Fibroblast of skin of back (primary cell): ENCODE measurements around the gene HMG20B.

Source experiments
- DNase-seq: peaks from one replicate; pipeline ENCODE4 v3.0.0-alpha.2; 2013

Gene HMG20B

DNA sequence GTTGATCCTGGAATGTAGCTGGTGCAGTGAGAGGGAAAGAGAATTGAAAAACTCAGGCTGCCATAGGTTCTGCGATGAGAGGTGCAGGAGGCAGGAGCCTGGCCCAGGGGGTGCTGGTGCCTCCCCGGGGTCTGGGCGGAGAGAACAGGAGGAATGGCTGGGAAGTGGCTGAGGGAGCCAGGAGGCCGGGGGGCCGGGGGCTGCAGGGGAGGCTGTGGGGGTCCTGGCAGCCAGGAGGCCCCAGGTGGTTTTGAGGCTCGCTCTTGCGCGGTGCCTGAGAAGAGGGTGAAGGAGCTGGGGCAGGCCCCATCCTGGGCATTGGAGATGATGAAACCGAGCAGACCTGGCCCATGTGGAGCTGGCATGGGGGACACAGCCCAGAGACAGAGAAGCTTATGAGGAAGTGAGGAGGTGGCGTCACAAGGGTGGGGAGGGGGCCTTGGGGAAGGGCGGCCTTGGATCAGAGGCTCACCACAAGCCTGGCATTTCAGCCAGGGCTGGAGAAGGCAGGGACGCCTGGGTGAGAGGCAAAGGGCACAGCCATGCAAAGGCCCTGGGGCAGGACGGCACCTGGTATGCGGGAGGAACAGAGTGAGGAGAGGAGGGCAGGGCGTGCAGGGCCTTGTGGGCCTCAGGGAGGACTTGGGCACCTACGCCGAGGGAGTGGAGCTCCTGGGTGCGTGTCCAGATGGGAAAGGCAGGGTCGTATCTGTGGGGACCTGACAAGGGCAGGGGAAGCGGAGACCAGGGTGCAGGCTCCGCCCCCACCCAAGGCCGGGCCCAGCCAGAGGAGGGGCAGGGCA, 35.1 kb upstream of the HMG20B start:
- no peak for DNase-seq

DNA sequence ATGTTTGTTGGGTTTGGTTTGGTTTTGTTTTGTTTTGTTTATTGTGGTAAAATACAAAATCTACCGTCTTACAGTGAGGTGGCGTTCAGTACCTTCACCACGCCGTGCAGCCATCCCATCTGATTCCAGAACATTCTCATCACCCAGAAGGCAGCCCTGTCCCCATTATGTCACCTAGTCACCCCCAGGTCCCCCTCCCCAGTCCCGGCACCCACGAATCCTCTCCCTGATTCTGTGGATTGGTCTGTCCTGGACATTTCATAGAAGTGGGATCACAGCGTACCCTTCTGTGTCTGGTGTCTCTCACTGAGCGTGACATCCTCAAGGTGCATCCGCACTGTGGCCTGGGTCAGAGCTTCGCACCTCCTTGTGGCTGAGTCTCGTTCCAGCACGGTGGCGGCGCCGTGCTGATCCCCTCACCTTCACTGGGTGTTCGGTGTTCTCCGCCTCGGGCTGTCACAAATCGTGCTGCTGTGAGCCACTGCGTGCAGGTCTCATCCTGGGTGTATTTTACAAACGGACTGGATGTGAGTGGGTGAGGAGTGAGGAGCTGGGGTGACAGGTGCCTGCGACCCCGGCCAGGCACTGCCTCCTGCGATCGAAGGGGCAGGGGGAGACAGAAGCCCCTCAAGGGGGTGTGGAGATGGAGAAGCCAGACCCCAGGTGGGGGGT, 34.4 kb upstream of the HMG20B start:
- DNase-seq: no peak

GRCh38 chr19:3538965-3539755, 33.6 kb upstream of the HMG20B start, which contains the start of gene TEKTIP1:
Gene TEKTIP1 (plus strand): TSS chr19:3539174. CDS start chr19:3539178, 4 bp downstream.
- no peak for DNase-seq

DNA sequence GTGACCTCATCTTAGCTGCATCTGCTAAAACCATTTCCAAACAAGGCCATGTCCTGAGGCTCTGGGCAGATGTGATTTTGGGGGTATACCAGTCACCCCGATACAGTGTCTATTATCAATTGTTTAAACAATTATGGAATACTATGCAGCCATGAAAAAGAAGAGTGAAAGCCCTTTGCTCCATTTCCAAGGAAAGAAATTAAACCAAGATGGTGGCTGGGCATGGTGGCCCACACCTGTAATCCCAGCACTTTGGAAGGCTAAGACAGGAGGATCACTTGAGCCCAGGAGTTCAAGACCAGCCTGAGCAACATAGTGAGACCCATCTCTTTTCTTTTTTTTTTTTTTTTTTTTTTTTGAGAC, 33.0 kb upstream of the HMG20B start:
- DNase-seq: no peak

DNA sequence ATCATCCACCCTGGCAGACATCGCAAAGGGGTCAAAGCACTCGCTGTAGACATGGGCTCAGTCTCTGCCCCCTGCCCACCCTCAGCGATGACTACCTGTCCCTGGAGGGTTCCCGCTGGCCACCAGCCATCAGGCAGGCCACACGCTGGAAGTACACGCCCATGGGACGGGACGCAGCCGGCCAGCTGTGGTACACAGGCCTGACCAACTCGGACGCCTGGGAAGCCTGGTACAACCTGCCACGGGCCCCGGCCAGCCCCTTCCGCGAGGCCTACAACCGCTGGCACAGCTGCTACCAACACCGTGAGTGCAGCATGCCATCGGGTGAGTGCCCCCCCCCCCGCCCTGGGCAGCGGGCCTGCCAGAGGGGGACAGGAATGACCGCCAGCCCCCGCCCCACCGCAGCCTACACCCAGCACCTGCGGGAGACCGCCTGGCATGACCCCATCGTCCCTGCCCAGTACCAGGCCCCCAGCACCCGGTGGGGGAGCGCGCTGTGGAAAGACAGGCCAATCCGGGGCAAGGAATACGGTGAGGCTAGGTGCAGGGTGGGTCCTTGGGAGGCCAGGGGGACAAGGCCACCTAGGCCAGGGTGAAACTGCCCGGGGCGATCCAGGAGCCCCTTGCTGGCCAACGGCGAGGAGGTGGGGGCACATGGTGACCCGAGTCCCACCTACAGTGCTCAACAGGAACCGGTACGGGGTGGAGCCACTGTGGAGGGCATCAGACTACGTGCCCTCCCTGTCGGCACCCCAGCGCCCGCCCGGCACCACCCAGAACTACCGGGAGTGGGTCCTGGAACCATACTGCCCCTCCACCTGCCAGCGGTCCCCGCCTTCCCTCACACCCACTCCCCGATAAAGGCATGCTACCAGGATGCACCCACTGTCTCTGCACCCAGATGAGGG, 29.3 kb upstream of the HMG20B start:
- DNase-seq: no peak

DNA sequence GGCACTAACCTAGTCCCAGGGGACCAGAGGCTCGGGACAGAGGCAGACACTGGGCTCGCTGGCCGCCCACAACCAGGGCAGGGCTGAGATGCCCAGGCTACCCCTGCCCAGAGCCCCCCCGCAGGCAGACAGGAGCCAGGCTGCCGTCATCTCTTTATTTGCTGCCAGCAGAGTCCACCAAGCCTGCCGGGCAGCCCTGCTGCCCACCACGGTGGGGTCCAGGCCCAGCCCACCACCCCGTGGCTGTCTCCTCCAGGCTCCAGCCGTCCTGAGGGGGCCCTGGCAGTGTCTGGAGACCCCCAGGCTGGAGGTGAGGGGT, 28.7 kb upstream of the HMG20B start:
- no peak for DNase-seq

DNA sequence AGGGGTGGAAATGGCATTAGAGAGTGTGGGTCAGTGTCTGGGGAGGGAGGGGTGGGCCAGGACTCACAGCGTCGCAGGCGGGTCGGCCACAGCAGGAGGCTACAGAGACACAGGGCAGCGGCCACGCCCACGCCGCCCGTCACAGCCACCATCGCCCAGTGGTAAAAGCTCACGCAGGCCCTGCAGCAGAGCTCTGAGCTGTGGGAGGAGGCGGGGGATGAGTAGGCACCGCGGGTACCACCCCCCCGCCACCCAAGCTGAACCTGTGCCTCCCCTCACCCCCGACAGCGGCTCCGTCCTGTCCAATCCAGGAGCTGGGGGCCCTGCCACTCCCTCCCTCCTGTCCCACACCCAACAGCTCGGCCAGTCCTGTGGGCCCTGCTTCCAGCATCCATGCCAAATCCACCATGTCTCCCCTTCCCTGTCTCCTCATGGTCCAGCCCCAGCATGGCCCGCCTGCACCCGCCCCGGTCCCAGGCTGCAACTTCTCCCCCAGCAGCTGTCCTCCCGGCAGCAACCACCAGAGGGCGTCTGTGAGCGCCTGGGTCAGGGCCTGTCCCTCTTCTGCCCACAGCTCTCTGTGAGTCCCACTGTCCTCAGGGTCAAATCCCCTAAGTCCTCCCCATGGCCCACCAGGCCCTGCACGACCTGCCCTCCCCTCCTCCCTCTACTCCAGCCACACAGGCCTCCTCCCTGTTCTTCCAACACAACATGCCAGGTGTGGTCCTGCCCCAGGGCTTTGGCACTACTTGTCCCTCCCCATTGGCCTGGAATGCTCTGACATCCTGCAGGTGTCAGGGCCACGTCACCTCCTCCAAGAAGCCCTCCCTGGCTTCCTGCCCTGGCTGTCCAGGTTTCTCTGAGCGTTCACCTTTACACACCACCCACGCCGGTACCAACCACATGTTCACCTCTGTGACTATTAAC, 27.7 kb upstream of the HMG20B start:
- DNase-seq: peak; percentile 53

DNA sequence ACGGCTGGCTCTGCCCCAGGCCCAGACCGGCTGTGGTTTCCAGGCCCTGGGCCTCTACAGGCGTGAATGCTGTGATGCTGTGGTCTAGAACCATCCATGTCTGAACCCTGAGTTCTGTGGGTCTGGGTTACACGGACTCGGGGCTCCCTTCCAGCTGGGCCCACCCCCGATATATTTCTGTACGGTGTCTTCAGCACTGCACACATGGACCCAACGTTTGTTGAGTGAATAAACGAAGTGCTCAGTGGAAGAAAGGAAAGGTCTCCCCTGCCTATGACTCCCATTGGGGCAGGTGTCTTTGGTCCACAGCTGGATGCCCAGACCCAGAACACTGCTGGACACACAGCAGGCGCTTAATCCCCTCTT, 27.1 kb upstream of the HMG20B start:
- DNase-seq: no peak

GRCh38 chr19:3546119-3546518, 26.6 kb upstream of the HMG20B start:
- DNase-seq: no peak

GRCh38 chr19:3547301-3547731, 25.4 kb upstream of the HMG20B start:
- DNase-seq: no peak

DNA sequence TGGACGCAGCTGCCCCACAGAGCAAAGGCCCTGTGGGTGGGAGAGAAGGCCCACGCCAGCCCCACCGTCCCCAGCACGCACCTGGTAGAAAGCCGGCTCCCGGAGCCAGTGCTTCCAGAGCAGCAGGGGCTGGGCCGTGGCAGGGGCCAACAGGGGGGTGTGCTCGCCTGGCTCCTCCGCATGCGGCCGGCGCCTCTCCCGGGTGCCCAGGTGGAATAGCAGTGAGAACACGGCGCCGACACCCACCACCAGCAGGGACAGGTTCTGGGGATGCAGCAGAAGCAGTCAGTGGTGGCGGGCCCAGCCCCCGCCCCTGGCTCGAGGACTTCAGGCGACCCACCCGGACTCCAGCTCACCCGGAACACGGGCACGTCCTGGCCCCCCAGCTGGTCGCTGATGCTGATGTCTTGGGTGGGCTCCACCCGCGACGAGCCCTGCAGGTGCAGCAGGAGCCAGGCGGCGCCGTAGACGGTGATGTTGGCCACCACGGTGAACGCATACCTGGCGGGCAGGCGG, 24.9 kb upstream of the HMG20B start:
- DNase-seq: no peak

DNA sequence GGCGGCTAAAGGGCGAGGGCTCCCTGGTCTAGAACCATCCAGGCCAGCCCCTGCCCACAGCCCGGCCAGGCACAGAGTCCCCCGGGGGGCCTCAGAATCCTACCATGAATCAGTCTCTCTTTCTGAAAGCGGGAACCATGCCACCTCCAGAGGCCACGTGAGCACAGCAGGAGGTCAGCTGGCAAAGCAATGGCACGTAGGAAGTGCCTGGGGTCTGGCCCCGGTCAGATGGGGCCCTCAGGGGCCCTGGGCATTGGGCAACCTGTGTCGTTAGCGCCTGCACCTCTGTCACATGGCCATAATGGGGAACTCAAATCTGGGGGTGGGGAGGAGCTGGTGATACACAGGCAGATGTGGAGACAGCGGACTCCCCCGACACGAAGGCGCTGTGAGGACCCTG, 24.1 kb upstream of the HMG20B start:
- no peak for DNase-seq

- no peak for DNase-seq
Observed at GRCh38 chr19:3549816-3550215, 22.9 kb upstream of the HMG20B start.

- DNase-seq: no peak
Observed at GRCh38 chr19:3550947-3551791, 21.6 kb upstream of the HMG20B start.

DNA sequence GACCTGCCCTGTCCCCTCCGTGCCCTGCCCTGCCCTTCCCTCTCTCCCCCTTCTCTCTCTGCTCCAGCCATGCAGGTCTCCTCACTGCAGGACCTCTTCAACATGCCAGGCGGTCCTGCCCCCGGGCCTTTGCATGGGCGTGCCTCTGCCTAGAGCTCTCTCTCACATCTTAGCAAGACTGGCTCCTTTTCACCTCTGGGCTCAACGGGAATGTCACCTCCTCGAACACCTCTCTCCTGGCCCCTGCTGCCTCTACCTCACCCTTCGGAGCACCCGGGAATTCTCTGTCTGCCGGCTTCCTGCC, 21.0 kb upstream of the HMG20B start:
- DNase-seq: no peak

DNA sequence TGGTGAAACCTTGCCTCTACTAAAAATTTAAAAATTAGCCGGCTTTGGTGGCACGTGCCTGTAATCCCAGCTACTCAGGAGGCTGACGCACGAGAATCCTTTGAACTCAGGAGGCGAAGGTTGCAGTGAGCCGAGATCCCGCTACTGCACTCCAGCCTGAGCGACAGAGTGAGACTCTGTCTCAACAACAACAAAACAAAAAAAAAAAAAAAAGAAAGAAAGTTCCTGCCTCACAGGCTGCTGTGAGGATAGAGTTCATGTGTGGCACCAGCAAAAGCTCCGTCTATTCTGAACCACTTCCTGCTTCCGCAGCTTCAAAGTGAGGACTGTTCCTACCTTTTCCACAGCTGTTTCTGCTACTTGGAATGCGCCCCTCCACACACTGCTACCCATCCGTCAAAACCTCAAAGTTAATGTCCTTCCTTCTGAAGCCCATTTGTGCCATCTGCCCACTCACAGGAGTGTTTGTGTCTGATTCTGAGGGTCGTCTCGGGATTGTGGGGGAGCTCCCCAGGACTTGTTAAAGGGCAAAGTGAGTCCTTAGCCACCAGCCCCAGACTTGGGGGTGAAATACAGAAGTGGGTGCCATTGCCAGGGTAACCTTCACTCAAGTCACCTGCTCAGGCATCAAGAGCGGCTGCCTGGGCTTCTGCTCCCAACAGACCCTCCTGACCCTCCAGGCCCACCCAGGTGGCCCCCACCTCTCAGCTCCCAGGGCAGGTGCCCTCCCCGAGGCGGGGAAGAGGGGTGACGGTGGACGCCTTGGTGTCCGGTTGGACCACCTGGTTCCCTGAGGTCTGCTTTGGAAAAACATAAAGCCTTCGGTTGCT, 18.3 kb upstream of the HMG20B start:
- DNase-seq: no peak

DNA sequence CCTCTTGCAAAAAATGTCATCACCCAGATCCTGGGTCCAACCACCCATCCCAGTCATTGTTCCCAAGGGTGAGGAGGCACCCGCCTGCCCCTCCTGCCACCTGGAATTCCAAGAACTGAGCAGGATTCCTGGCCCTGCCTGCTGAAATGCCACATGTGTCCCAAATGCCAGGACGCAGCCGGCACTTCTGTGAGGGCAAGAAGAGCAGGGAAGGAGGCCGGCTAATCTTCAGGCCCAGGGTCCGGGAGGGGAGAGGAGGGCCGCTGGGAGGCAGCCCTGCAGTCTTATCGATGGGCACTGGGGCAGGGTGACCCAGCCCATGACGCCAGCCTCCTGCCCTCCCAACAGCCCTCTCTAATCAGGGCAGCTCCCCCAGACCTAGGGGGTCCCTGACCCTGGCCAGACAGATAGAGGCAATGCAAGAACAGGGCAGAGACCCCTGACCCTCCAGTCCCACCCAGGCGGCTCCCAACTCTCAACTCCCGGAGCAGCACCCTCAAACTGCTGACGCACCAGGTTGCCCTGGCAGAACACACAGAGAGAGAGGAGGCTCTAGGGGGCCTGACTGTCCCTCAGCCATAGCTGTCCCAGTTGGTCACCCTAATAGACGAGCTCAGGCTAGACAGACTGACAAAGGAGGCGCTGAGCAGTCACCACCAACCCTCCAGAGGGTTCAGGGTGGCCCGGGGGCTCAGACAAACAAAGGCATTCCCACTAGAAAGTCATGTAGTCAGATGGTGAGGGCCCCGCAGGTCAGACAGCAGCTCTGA, 16.9 kb upstream of the HMG20B start:
- DNase-seq: no peak

DNA sequence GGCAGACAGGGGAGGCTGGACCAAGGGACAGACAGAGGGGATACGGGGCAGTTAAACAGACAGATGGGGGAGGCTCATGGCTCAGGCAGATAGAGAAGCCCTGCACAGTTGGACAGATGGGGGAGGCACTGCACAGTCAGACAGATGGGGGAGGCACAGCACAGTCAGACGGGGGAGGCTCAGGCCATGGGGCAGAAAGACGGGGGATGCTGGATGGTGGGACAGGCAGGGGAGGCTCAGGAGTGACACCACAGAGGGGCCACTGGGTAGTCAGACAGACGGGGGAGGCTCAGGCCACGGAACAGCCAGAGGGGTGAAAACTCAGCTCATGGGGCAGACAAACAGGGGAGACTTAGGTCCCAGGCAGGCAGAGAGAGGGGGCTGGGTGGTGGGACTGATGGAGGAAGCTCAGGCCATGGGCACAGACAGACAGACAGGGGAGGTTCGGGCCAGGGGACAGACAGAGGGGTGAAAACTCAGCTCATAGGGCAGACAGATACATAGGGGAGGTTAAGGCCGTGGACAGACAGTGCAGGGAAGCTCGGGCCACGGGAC, 16.2 kb upstream of the HMG20B start:
- DNase-seq: no peak
